HL-60 (cell line): ENCODE measurements around the gene FARP1.

Experiments
- DNase-seq, 2 experiments: peaks; one replicate each; pipeline ENCODE4 v3.0.0-alpha.2; 2010 to 2020; ENCODE audit warnings: low read depth in 1 of 2, low spot score in 1 of 2
- H3K27ac ChIP-seq: fragments of 250-450 bp; sonication (Bioruptor Pico); replicated peaks from 2 replicates; pipeline ENCODE4 v1.5.1; 2020; ENCODE audit warnings: mild to moderate bottlenecking, moderate library complexity
- H3K27me3 ChIP-seq: fragments of 250-450 bp; sonication (Bioruptor Pico); 2 replicates; pipeline ENCODE4 v1.5.1; 2021; ENCODE audit warnings: mild to moderate bottlenecking, moderate library complexity; ENCODE audit not compliant: insufficient read depth, poor library complexity, severe bottlenecking
- H3K4me3 ChIP-seq: replicated peaks from 2 replicates; pipeline ENCODE4 v1.5.1; 2011; ENCODE audit warnings: mild to moderate bottlenecking, control low read depth, low read length; ENCODE audit not compliant: insufficient read depth
- CTCF ChIP-seq: IDR thresholded peaks from one replicate; pipeline ENCODE4 v1.5.1; 2011; ENCODE audit warnings: low read length, control low read depth, inconsistent platforms; ENCODE audit not compliant: insufficient read depth
- GABPA ChIP-seq: IDR thresholded peaks from 2 replicates; pipeline ENCODE4 v1.6.1; 2012; ENCODE audit warnings: low read depth
- POLR2AphosphoS5 ChIP-seq: IDR thresholded peaks from 2 replicates; pipeline ENCODE4 v1.6.1; 2012; ENCODE audit warnings: low read depth
- REST ChIP-seq: IDR thresholded peaks from 2 replicates; pipeline ENCODE4 v1.6.1; 2012; ENCODE audit warnings: low read depth; ENCODE audit not compliant: insufficient replicate concordance
- SPI1 ChIP-seq: IDR thresholded peaks from 2 replicates; pipeline ENCODE4 v1.6.1; 2012; ENCODE audit warnings: low read depth, mild to moderate bottlenecking, borderline replicate concordance

Gene FARP1

GRCh38 chr13:98308086-98308911 is 165.4 kb downstream of the FARP1 start:
- no peak for TF ChIP-seq SPI1
- no peak for TF ChIP-seq GABPA
- TF ChIP-seq REST, result no peak
- H3K27me3 ChIP-seq, result peaks cover 3% of the 10 kb centered on the region
- no peak overlapping the region for H3K27ac ChIP-seq
- no peak for DNase-seq
- H3K4me3 ChIP-seq, result no peak overlapping the region

DNA sequence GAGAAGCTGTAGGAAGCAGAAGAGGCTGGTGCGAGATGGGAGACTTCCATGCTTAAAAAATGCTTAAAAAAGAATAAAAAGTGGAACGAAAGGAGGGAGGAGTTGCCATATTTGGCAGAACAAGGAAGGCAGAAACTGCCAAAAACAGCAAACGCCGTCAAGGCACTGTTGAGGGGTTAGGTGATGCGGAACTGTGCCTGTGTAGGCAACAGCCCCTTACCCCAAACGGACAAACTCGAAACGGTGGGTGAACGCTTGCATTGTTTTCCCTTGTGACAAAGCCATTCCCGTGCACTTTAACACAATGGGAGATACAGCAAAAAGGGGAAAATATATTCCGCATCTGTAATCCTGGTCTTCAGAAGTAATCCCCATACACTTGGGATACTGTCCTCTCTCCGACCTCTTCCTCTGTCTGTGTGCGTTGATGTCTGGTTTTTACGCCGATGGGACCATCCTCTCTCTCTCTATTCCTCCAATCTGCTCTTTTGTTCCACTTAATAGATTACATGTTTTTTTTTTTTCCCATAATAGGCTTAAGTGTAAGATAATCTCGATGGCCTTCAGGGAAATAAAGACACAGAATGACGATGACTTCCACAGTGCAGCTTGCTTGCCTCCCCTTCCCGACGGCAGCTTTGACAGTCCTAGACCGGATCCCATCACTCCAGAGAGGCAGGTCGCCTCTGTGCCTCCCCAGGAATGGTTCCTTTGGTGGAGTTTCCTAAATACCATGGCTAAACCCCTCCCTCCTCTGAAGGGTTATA is 166.9 kb downstream of the FARP1 start:
- DNase-seq, result no peak
- TF ChIP-seq REST (no peak), SPI1 (no peak), CTCF (no peak), POLR2AphosphoS5 (no peak), GABPA (no peak)
- H3K27me3 ChIP-seq, result peaks cover 3% of the 10 kb centered on the region
- H3K27ac ChIP-seq, result no peak overlapping the region
- no peak overlapping the region for H3K4me3 ChIP-seq

DNA sequence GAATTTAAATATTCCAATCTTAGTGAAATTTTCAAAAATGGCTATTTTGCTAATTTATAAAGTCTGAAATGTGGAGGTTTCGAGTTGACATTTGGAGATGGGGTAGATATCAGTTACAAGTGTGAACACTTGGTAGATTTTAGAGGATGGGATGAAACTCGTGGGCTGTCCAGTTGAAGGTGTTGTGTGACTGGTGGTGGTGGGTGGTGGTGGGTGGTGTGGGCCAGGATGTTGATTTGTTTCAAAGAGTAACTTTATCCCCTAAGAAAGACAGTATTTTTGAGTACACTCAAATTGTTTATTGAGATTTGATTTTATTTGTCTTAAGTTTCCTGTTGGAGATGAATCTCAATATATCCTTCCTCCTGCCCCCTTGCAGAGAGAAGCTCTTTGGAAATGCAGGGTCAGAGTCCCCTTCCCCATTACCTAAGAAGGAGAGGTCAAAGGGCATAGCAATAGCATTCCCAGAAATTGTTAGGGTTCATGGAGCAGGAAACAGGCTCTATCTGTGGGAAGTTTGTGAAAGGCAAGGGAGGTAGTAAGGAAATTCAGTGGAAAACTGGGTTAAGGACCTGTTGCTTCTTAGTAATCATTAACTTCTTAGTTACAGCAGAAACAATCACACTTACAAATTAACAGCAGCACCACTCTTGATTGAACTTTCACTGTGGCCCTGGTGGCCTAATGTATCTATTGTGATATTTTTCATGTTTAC is 167.7 kb downstream of the FARP1 start:
- no peak for TF ChIP-seq CTCF
- TF ChIP-seq POLR2AphosphoS5, result no peak
- TF ChIP-seq REST, result no peak
- no peak for TF ChIP-seq GABPA
- TF ChIP-seq SPI1, result no peak
- H3K4me3 ChIP-seq, result no peak overlapping the region
- H3K27ac ChIP-seq, result no peak overlapping the region
- peaks cover 9% of the 10 kb centered on the region for H3K27me3 ChIP-seq
- no peak for DNase-seq
